Measurements from ENCODE around the gene DRC1. TPM values are rescaled to one million over a fixed set of nuclear protein-coding genes. Genes with fewer than 3 reads are reported as not detected.

The DRC1 gene
- total RNA-seq, 4 donors from 2014 or later, result 0.85 to 2.4 (median 1.9) TPM; not detected in 1

- Histone ChIP-seq H3K27me3 (no peaks in the 10 kb centered on the region), H3K9me3 (no peaks in the 10 kb centered on the region), H3K36me3 (no peaks in the 10 kb centered on the region), H3K4me1 (no peaks in the 10 kb centered on the region), H3K27ac (no peak overlapping the region), H3K4me3 (no peak overlapping the region)
- DNase-seq, result no peak
- TF ChIP-seq, protein P1, sequence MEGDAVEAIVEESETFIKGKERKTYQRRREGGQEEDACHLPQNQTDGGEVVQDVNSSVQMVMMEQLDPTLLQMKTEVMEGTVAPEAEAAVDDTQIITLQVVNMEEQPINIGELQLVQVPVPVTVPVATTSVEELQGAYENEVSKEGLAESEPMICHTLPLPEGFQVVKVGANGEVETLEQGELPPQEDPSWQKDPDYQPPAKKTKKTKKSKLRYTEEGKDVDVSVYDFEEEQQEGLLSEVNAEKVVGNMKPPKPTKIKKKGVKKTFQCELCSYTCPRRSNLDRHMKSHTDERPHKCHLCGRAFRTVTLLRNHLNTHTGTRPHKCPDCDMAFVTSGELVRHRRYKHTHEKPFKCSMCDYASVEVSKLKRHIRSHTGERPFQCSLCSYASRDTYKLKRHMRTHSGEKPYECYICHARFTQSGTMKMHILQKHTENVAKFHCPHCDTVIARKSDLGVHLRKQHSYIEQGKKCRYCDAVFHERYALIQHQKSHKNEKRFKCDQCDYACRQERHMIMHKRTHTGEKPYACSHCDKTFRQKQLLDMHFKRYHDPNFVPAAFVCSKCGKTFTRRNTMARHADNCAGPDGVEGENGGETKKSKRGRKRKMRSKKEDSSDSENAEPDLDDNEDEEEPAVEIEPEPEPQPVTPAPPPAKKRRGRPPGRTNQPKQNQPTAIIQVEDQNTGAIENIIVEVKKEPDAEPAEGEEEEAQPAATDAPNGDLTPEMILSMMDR (IDR thresholded peaks at IDR 0.05), result no peak
- no peak for TF ChIP-seq POLR2A (IDR thresholded peaks at IDR 0.05)
- intact Hi-C loops (cut with DNase I; ENCODE audit: low total_unique reads), result no loop called here
Observed at GRCh38 chr2:26479131-26479788, 77.5 kb downstream of the DRC1 start.

DNA sequence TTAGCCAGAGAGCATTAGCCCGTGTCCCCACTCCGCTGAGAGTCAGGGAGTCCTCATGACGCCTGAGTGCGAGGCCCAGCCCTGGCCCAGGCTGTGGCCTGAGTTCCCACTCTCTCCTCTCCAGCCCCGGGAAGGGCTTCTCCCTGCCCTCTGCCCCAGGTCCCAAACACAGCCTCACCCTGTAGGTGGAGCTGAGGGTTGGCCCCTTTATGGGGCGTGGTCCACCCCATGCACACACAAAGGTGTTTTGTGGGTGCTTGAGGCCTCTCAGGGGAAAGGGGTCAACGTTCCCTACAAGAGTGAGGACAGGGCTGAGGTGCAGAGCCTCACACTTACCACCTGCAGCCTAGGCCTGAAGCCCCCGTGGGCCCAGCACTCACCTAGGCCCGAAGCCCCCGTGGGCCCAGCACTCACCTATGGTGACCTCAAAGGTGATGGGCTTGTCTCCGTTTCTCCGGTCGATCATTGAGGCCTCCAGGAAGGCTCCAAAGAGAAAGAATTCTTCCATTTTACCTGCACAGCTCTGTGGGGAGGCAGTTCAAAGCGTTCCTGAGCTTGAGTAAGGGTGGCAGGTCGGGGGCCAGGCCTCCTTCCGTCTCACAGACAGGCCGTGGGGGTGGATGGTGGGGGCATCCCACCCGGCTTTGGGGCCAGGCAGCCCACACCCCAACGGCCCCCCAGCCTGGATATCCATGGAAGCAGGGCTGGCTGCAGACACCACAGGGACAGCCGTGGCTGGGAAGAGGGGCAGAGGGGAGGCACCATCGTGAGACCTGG is 78.3 kb downstream of the DRC1 start:
- no peaks in the 10 kb centered on the region for H3K4me1 ChIP-seq
- no peak overlapping the region for H3K4me3 ChIP-seq
- H3K27ac ChIP-seq, result no peak overlapping the region
- no peaks in the 10 kb centered on the region for H3K9me3 ChIP-seq
- intact Hi-C loops (cut with DNase I; ENCODE audit: low total_unique reads), result no loop called here
- TF ChIP-seq POLR2A (IDR thresholded peaks at IDR 0.05), result no peak
- TF ChIP-seq, protein P1 (IDR thresholded peaks at IDR 0.05), result no peak
- no peaks in the 10 kb centered on the region for H3K36me3 ChIP-seq
- DNase-seq, result no peak
- no peaks in the 10 kb centered on the region for H3K27me3 ChIP-seq

GRCh38 chr2:26480566-26481423 is 79.1 kb downstream of the DRC1 start:
- no peak for TF ChIP-seq POLR2A (IDR thresholded peaks at IDR 0.05)
- TF ChIP-seq, protein P1 (IDR thresholded peaks at IDR 0.05), result no peak
- DNase-seq, result no peak
- Histone ChIP-seq H3K9me3 (no peaks in the 10 kb centered on the region), H3K4me3 (no peak overlapping the region), H3K27me3 (no peaks in the 10 kb centered on the region), H3K27ac (no peak overlapping the region), H3K4me1 (no peaks in the 10 kb centered on the region), H3K36me3 (no peaks in the 10 kb centered on the region)
- intact Hi-C loops (cut with DNase I; ENCODE audit: low total_unique reads), result no loop called here

DNA sequence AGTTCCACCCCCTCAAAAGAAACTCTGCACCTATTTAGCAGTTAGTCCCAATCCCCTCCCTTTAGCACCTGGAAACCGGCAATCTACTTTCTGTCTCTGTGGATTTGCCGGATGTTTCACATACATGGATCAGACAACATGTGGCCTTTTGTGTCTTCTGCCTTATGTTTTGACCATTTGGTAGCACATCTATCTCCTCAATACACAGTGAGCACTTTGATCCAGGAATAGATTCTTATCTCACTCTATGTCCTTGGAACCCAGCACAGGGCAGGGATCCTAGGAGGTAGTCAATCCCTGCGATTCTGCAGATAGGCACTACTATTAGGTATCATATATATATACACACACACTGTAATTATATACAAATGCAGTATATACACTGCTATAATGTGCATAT is 80.0 kb downstream of the DRC1 start:
- Histone ChIP-seq H3K9me3 (no peaks in the 10 kb centered on the region), H3K27ac (no peak overlapping the region), H3K36me3 (no peaks in the 10 kb centered on the region), H3K4me3 (no peak overlapping the region), H3K4me1 (no peaks in the 10 kb centered on the region), H3K27me3 (no peaks in the 10 kb centered on the region)
- TF ChIP-seq POLR2A (IDR thresholded peaks at IDR 0.05), result no peak
- TF ChIP-seq, protein P1 (IDR thresholded peaks at IDR 0.05), result no peak
- intact Hi-C loops (cut with DNase I; ENCODE audit: low total_unique reads), result no loop called here
- DNase-seq, result no peak

Data from uterus (tissue), 4 donors.